Activated CD4-positive, alpha-beta T cell treated with anti-CD3 and anti-CD28 coated beads, Interleukin-2, amount 10 ng/mL, durations not matched to agents 24 days and 14 days (primary cell): ENCODE measurements around the gene ZNF500. TPM values are rescaled to one million over a fixed set of nuclear protein-coding genes. Genes with fewer than 3 reads are reported as not detected.
"Not testable (repeated sequence)": the region's sequence is repeated elsewhere in the genome, so short reads cannot be mapped to it uniquely, and the experiment has no call there.

Source experiments
- DNase-seq: peaks from one replicate; pipeline ENCODE4 v3.0.0; 2022
- H3K27ac Mint-ChIP-seq: one replicate; pipeline ENCODE4 v1.8.0; 2022; ENCODE audit warnings: mild to moderate bottlenecking, mixed read lengths
- H3K27me3 Mint-ChIP-seq: one replicate; pipeline ENCODE4 v1.8.0; 2022; ENCODE audit warnings: mixed read lengths
- H3K36me3 Mint-ChIP-seq: one replicate; pipeline ENCODE4 v1.8.0; 2022; ENCODE audit warnings: low read depth, mild to moderate bottlenecking, mixed read lengths
- H3K4me1 Mint-ChIP-seq: one replicate; pipeline ENCODE4 v1.8.0; 2021; ENCODE audit warnings: mixed read lengths
- H3K4me3 Mint-ChIP-seq: one replicate; pipeline ENCODE4 v1.8.0; 2022; ENCODE audit warnings: mild to moderate bottlenecking, moderate library complexity, mixed read lengths
- H3K9me3 Mint-ChIP-seq: one replicate; pipeline ENCODE4 v1.8.0; 2021; ENCODE audit warnings: mixed read lengths
- intact Hi-C: fragments of 100-400 bp; cut with micrococcal nuclease; formaldehyde crosslinking; loops from one replicate; pipeline ENCODE4 v1.15.1; 2023
- total RNA-seq: library from RNA; stranded (reverse); gene quantifications from 2 replicates; pipeline ENCODE4 v1.2.3, GENCODE V29; 2022

ZNF500 gene
- total RNA-seq, 1 donor from 2014 or later, result 16.1 TPM

DNA sequence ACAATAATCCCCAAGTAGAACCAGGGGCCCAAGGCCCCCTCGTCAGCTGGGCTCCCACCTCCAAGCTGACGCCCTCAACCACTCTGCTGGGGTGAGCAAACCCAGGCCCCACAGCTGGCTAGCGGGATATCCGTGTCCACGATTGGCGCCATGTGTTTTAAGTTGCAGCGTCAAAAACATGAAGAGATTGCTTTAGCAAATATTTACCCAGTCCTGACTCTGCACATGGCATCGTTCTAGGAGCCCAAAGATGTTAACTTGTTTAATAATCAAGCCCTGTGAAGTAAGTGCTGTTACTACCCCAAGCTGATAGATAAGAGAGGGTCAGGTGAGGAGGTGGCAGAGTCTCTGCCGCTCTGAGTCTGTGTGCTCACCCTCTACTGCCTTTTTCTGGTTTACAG is 21.5 kb upstream of the ZNF500 start:
- intact Hi-C loops, result no loop called here
- DNase-seq, result no peak
- Mint-ChIP-seq H3K27me3 (peaks cover 1% of the 10 kb centered on the region), H3K4me3 (no peak overlapping the region), H3K27ac (no peak overlapping the region), H3K4me1 (peaks cover 4% of the 10 kb centered on the region), H3K9me3 (no peaks in the 10 kb centered on the region), H3K36me3 (no peaks in the 10 kb centered on the region)

DNA sequence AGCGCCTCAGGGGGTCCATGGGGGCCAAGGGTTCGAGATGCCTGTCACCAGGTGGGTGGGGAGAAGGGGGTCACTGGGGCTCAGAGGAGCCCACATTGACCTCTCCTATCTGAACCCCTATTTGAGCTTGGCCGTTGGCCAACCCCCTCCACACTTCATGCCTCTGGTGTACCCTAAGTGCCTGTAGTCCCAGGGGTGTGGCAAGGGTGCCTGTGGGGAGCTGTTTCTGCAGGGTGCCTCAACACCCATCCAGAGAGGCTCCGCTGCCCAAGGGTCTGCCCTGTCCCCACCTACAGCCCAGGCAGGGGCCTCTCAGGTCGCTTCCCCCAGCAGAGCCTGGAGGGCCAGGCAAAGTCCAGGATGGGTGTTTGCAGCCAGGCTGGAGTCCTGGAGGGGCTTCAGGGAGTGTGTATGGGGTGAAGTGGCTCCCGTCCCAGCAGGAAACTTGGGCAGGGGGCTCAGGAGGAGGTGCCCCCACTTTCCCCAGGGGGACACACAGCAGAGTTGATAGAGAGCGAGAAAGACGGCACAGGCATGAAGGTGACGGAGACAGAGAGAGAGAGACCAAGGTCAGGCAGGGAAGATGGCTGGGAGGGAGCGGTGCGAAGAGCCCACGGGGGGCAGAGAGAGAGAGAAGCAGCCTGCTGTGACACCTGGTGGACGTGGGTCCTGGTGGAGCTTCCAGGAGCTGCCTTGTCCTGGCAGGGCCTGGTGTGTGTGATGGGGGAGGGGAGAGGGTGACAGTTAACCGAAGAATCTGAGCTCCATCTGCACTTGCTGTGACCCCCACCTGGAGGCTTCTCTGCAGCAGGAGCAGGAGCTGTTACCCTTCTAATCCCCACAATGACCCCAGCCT is 20.9 kb upstream of the ZNF500 start, which contains the start of gene SEPTIN12:
TSS of gene SEPTIN12 (minus strand) at position 719 of the 856 bp plus-strand sequence. CDS start at position 19, 700 bp downstream.
- peaks cover 1% of the 10 kb centered on the region for H3K27me3 Mint-ChIP-seq
- H3K9me3 Mint-ChIP-seq, result no peaks in the 10 kb centered on the region
- intact Hi-C loops, result no loop called here
- H3K36me3 Mint-ChIP-seq, result no peaks in the 10 kb centered on the region
- H3K4me1 Mint-ChIP-seq, result peaks cover 4% of the 10 kb centered on the region
- H3K27ac Mint-ChIP-seq, result no peak within 1 kb of the TSS
- no peak within 1 kb of the TSS for H3K4me3 Mint-ChIP-seq
- no peak for DNase-seq

DNA sequence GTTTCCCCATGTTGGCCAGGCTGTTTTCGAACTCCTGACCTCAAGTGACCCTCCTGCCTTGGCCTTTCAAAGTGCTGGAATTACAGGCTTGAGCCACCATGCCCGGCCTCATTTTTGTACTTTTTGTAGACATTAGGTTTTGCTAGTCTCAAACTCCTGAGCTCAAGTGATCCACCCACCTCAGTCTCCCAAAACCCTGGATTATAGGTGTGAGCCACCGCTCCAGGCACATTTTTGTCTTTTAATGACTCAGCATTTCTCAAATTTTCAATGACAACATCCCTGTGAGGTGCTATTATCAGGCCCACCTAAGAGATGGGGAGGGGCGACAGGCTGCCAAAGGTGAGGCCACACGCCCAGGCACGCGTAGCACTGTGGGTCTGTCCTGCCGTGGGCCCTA is 20.1 kb upstream of the ZNF500 start:
- Mint-ChIP-seq H3K27ac (no peak overlapping the region), H3K36me3 (no peaks in the 10 kb centered on the region), H3K9me3 (no peaks in the 10 kb centered on the region), H3K27me3 (peaks cover 1% of the 10 kb centered on the region), H3K4me3 (no peak overlapping the region), H3K4me1 (peaks cover 4% of the 10 kb centered on the region)
- intact Hi-C loops, result no loop called here
- DNase-seq, result no peak

DNA sequence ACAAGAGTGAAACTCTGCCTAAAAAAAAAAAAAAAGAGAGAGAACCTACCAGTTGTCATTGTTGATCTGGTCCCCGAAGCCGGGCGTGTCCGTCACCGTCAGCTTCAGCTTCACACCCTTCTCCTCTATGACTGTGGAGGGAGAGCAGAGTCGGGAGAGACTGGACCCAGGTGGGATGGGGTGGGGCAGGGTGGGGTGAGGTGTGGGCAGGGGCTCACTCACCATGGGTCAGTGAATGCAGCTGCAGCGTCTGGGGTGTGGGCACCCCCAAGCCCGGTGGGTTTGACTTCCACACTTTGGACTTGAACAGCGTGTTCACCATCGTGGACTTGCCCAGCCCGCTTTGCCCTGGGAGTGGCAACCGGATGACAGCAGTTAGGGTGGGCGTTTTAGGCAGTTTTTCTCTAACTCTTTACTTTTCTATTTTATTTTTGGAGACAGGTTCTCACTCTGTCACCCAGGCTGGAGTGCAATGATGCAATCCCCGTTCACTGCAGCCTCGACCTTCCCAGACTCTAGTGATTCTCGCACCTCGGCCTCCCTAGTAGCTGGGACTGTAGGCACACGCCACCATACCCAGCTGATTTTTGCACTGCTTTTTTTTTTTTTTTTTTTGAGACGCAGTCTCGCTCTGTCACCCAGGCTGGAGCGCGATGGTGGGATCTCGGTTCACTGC is 18.9 kb upstream of the ZNF500 start:
- intact Hi-C loops, result no loop called here

DNA sequence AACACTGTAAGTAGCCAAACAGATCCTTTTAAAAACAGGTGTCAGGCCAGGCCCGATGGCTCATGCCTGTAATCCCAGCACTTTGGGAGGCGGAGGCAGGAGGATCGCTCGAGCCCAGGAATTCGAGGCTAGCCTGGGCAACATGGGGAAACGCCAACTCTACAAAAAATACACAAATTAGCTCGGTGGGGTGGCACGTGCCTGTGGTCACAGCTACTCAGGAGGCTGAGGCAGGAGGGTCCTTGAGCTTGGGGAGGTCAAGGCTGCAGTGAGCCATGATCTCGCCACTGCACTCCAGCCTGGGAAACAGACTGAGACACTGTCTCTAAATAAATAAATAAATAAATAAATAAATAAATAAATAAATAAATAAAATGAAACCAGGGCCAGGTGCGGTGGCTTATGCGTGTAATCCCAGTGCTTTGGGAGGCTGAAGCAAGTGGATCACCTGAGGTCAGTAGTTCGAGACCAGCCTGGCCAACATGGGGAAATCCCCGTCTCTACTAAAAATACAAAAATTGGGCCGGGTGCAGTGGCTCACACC is 17.6 kb upstream of the ZNF500 start:
- H3K36me3 Mint-ChIP-seq, intact Hi-C loops, H3K4me3 Mint-ChIP-seq, H3K9me3 Mint-ChIP-seq, H3K4me1 Mint-ChIP-seq, H3K27me3 Mint-ChIP-seq, DNase-seq, H3K27ac Mint-ChIP-seq: not testable (repeated sequence)

More for the DNA sequence above, 18.9 kb upstream of the ZNF500 start:
- H3K4me1 Mint-ChIP-seq, result peaks cover under 1% of the 10 kb centered on the region
- H3K9me3 Mint-ChIP-seq, result no peaks in the 10 kb centered on the region
- no peak overlapping the region for H3K4me3 Mint-ChIP-seq
- DNase-seq, result no peak
- no peak overlapping the region for H3K27ac Mint-ChIP-seq
- no peaks in the 10 kb centered on the region for H3K27me3 Mint-ChIP-seq
- no peaks in the 10 kb centered on the region for H3K36me3 Mint-ChIP-seq

DNA sequence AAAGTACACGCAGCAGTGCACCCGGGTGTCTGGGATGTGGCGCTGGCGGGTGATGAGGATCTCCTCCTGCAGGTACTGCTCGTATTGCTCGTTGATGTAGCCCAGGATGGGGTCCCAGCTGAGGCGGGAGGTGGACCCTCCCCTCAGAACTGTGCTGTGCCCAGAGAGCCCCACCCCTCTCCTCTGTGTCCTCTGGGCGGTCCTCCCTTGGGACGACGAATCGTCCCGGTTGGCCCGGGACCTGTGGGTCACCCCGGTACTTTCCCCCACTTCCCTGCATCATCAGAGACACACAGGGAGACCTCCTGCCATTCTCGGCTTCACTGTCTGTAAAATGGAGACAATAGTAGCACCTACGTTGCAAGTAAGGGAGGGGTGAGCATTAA is 17.0 kb upstream of the ZNF500 start:
- DNase-seq, result no peak
- intact Hi-C loops, result no loop called here
- Mint-ChIP-seq H3K27me3 (no peaks in the 10 kb centered on the region), H3K4me1 (no peaks in the 10 kb centered on the region), H3K9me3 (no peaks in the 10 kb centered on the region), H3K4me3 (no peak overlapping the region), H3K36me3 (no peaks in the 10 kb centered on the region), H3K27ac (no peak overlapping the region)

DNA sequence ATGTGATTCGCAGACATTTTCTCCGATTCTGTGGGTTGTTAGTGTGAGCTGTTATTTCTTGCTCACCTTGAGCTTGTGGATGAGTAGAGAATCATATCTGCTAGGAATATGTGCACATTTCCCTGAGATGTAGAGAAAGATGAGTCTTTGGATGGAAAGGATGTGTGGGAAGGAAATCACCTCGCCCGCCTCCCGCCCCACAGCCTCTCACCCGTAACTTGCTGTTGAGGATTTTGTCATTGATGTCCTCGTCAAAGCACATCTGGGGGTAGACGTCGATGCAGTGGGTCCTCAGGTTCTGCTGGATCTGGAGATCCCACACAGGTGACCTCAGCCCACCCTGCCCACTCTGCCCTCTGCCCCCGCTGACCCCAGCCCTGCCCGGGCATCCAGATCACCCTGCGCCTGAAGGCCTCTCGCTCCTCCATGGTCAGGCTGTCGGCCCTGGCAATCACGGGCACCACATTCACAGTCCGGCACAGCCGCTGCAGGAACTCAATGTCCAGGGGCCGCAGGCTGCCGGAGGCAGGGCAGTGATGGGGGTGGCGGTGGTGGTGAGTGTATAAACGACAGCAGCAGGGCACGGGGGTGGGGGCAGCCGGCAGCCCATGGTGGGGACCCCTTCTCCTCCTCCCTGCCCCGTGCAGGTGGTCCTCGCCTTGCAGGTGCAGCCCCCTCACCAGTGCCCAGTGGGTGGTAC is 16.4 kb upstream of the ZNF500 start:
- intact Hi-C loops, result no loop called here
- Mint-ChIP-seq H3K4me1 (no peaks in the 10 kb centered on the region), H3K36me3 (no peaks in the 10 kb centered on the region), H3K27me3 (no peaks in the 10 kb centered on the region), H3K4me3 (no peak overlapping the region), H3K27ac (no peak overlapping the region), H3K9me3 (no peaks in the 10 kb centered on the region)
- no peak for DNase-seq

DNA sequence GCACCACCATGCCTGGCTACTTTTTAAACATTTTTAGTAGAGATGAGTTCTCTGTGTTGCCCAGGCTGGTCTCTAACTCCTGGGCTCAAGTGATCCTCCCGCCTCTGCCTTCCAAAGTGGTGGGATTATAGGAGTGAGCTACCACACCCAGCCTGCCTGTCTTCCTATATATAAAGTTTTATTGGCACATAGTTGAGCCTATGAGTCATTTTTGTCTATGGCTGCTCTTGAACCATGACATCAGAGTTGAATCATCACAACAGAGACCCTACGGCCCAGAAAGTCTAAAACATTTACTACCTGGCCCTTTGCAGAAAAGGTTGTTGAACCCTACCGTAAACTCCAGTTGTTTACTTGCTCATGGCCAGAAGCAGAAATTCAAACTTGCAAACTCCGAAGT is 13.3 kb upstream of the ZNF500 start:
- no peaks in the 10 kb centered on the region for H3K27me3 Mint-ChIP-seq

DNA sequence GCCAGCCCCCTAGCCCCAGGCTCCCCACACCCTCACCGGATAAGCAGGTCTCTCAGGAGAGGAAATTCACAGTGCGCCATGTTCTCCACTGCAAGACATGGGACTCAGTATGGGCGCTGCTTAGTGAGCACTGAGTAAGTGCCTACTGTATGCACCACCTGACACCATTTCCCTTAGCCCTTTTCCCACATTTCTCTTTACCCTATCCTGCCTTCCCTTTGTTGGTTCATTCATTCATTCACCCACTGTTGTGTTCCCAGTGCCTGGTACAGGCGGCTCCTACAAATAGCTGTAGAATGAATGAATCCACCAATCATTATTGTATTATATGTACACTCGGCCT is 11.1 kb upstream of the ZNF500 start:
- Mint-ChIP-seq H3K4me3 (no peak overlapping the region), H3K9me3 (no peaks in the 10 kb centered on the region), H3K36me3 (no peaks in the 10 kb centered on the region), H3K27ac (no peak overlapping the region), H3K27me3 (no peaks in the 10 kb centered on the region), H3K4me1 (no peaks in the 10 kb centered on the region)
- no peak for DNase-seq
- intact Hi-C loops, result no loop called here

More for the DNA sequence above, 13.3 kb upstream of the ZNF500 start:
- Mint-ChIP-seq H3K4me1 (no peaks in the 10 kb centered on the region), H3K9me3 (no peaks in the 10 kb centered on the region), H3K36me3 (no peaks in the 10 kb centered on the region), H3K27ac (no peak overlapping the region), H3K4me3 (no peak overlapping the region)
- no peak for DNase-seq
- intact Hi-C loops, result no loop called here

DNA sequence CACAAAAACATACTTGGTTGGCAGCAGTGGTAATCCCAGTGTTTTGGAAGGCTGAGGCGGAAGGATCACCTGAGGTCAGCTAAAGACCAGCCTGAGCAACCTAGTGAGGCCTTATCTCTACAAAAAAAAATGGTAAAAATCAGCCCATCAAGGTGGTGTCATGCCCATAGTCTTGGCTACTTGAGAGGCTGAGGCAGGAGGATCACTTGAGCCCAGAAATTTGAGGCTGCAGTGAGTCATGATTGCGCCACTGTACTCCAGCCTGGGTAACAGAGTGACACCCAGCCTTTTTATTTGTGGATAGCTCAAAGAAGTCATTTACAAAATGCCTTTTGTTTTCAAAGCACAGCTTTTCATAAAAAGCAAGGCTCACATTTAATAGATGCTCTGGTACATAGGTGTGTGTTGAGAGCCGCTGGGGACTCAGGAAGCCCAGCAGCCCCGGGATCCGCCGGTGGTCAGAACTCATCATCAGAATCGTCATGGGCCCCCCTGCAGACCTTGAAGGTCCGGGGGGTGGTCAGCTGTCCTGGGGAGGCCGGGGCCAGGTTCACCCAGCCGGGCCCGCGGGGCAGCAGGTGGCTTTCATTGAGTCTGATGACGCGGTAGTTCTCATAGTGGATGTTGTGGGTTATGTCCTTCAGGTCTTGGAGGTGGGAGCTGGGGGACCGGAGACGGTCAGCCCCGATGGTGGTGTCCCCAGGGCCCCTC is 10.5 kb upstream of the ZNF500 start:
- Mint-ChIP-seq H3K27me3 (no peaks in the 10 kb centered on the region), H3K4me1 (no peaks in the 10 kb centered on the region), H3K27ac (no peak overlapping the region), H3K36me3 (no peaks in the 10 kb centered on the region), H3K9me3 (no peaks in the 10 kb centered on the region), H3K4me3 (no peak overlapping the region)
- no peak for DNase-seq
- intact Hi-C loops, result no loop called here

DNA sequence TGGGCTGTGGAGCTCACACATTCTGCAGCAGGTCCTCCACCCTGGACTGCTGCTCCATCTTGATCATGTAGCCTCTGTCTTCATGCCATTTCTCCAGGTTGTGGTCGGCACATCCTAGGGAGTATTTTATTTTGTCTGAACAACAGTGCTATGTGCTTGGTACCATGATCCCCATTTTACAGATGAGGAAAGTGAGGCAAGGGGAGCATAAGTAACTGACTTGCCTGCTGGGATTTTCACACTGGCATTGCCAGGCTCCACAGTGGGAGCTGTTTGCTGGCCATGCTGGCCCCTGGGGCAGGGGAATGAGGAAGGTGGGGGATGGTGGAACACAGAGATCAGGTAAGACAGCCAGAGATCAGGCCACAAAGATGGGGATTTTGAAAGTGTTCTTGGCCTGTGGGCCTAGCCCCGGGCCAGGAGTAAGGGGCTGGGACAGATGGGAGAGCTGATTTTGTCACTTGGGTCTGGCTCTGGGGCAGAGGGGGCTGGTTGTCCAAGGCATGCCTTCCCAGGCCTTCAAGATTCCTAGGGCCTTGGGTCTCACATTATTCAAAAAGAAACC is 9.3 kb upstream of the ZNF500 start:
- H3K4me1 Mint-ChIP-seq, result no peaks in the 10 kb centered on the region
- no peak overlapping the region for H3K27ac Mint-ChIP-seq
- no peak for DNase-seq
- intact Hi-C loops, result no loop called here
- H3K27me3 Mint-ChIP-seq, result no peaks in the 10 kb centered on the region
- no peaks in the 10 kb centered on the region for H3K9me3 Mint-ChIP-seq
- H3K36me3 Mint-ChIP-seq, result no peaks in the 10 kb centered on the region
- no peak overlapping the region for H3K4me3 Mint-ChIP-seq

DNA sequence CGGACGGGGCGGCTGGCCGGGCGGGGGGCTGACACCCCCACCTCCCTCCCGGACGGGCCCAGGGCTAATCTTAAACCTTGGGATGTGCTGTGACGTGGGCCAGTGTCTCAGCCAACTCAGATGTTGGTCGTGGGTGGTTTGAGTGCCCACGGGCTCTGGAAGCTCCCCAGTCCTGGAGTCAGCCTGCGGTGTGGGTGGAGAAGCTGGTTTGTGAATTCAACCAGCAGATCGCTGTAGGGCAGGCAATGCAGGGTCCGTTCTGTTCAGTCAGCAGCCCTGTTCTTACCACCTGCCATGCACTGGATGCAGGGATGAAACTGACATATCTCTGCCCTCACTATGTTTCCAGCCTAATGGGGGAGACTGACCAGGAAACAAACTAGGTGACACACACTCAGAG is 8.0 kb upstream of the ZNF500 start:
- H3K27me3 Mint-ChIP-seq, result no peaks in the 10 kb centered on the region
- no peak overlapping the region for H3K27ac Mint-ChIP-seq
- H3K4me1 Mint-ChIP-seq, result no peaks in the 10 kb centered on the region
- H3K4me3 Mint-ChIP-seq, result no peak overlapping the region
- no peaks in the 10 kb centered on the region for H3K36me3 Mint-ChIP-seq
- intact Hi-C loops, result no loop called here
- no peak for DNase-seq
- no peaks in the 10 kb centered on the region for H3K9me3 Mint-ChIP-seq

DNA sequence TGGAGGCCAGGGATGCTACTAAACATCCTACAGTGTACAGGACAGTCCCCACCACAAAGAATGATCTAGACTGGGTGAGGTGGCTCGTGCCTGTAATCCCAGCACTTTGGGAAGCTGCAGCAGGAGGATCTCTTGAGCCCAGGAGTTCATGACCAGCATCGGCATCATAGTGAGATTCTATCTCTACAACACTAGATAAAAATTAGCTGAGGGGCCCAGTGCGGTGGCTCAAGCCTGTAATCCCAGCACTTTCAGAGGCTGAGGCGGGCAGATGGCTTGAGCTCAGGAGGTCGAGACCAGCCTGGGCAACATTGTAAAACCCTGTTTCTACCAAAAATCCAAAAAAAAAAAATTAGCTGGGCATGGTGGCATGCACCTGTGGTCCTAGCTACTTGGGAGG is 5.4 kb upstream of the ZNF500 start:
- intact Hi-C loops, result no loop called here
- Mint-ChIP-seq H3K4me3 (no peak overlapping the region), H3K36me3 (peaks cover 1% of the 10 kb centered on the region)

More for the DNA sequence above, 5.4 kb upstream of the ZNF500 start:
- peaks cover 11% of the 10 kb centered on the region for H3K4me1 Mint-ChIP-seq
- H3K27ac Mint-ChIP-seq, result no peak overlapping the region
- no peak for DNase-seq
- no peaks in the 10 kb centered on the region for H3K27me3 Mint-ChIP-seq
- H3K9me3 Mint-ChIP-seq, result no peaks in the 10 kb centered on the region
